Ovary (tissue), 9 donors: ENCODE results near the gene PXN. TPM values are rescaled to one million over a fixed set of nuclear protein-coding genes. Genes with fewer than 3 reads are reported as not detected.

Source experiments
- DNase-seq, 5 donors: peaks; one replicate each; pipeline ENCODE4 v3.0.0-alpha.2; 2019 to 2020
- H3K27ac ChIP-seq, 2 donors: fragments of 200-600 bp; one replicate each; pipeline versions ENCODE4 v1.5.1 to v1.8.0; 2019 to 2022
- H3K27me3 ChIP-seq: fragments of 200-600 bp; one replicate; pipeline ENCODE4 v1.8.0; 2022
- H3K36me3 ChIP-seq: fragments of 200-600 bp; sonication (generic); one replicate; pipeline ENCODE4 v1.5.1; 2019
- H3K4me1 ChIP-seq: one replicate; pipeline ENCODE4 v1.8.1; 2013; ENCODE audit warnings: mild to moderate bottlenecking, moderate library complexity; ENCODE audit not compliant: insufficient read depth
- H3K4me3 ChIP-seq: fragments of 200-600 bp; sonication (generic); one replicate; pipeline ENCODE4 v1.5.1; 2017
- H3K9me3 ChIP-seq, 2 donors: fragments of 200-600 bp in 1 of 2; sonication (generic) in 1 of 2; one replicate each; pipeline versions ENCODE4 v1.5.1 to v1.8.1; 2013 to 2019; ENCODE audit warnings: mild to moderate bottlenecking in 1 of 2, moderate library complexity in 1 of 2
- CTCF ChIP-seq, 3 donors: fragments of 450-650 bp in 2 of 3; fragments of 200-600 bp in 1 of 3; IDR thresholded peaks; one replicate each; pipeline versions ENCODE4 v1.5.1 to v1.8.0; 2016 to 2022; ENCODE audit warnings: antibody characterized with exemption in 3 of 3, mild to moderate bottlenecking in 1 of 3
- EP300 ChIP-seq: sonication (generic); formaldehyde crosslinking; IDR thresholded peaks from one replicate; pipeline ENCODE4 v1.6.1; 2017; ENCODE audit warnings: antibody characterized with exemption
- POLR2A ChIP-seq: fragments of 450-650 bp; IDR thresholded peaks from one replicate; pipeline ENCODE4 v1.6.1; 2017; ENCODE audit warnings: antibody characterized with exemption, mild to moderate bottlenecking, moderate library complexity
- WGBS, 3 donors: extraction: QIAGEN DNeasy Blood & Tissue Kit in 1 of 3; methylation state at CpG; one replicate each; pipeline versions ENCODE4 v1.1.5 to v1.1.7; 2013 to 2017; 5-methylcytosine and 5-hydroxymethylcytosine counted together
- intact Hi-C, 4 donors: fragments of 100-400 bp; cut with DNase I; formaldehyde crosslinking; loops; one replicate each; pipeline versions ENCODE4 v1.11.0 to v1.15.1; 2022 to 2023
- polyA plus RNA-seq, 2 donors: library from polyadenylated mRNA; stranded (reverse); fragments of 200-250 nt in 1 of 2; fragments of 350-450 nt in 1 of 2; fragmentation: Illumina TruSeq in 1 of 2; extraction: RNeasy Lipid Tissue Mini Kit (QIAGEN cat#74804) in 1 of 2; gene quantifications; one replicate each; pipeline ENCODE4 v1.2.3, GENCODE V29; 2013 to 2014
- total RNA-seq, 7 donors: library from RNA; depleted of rRNA in 2 of 7; stranded (reverse); fragments of >200 nt in 2 of 7; fragmentation: NEBNext Ultra II Directional in 3 of 7; extraction: Animal tissue kit (Norgen Biotek cat#: 25700) in 3 of 7; gene quantifications; one replicate each; pipeline versions ENCODE4 v1.1.0 to v1.2.4, GENCODE V29; 2016 to 2023
- donor health status: DM: no; HTN: no; CAD: no; lungs with moderate emphysema.
- donor health status: DM: no; HTN: no; CAD: no.
- donor health status: Bipolar disorder and iron deficiency.
- donor health status: DM: yes; HTN: yes; CAD: no.
- donor health status: DM: no; HTN: no; CAD: no.
- donor health status: DM: yes; HTN: yes; CAD: no.

Gene PXN
- total and polyA plus RNA-seq, 9 donors: 25.0 to 78.0 (median 44.7) TPM

- H3K27ac ChIP-seq: no peak overlapping the region
- TF ChIP-seq EP300: no peak
- TF ChIP-seq CTCF (IDR thresholded peaks at IDR 0.05): no peak
- TF ChIP-seq POLR2A: no peak
- intact Hi-C loops: loop anchor here (1.0 to 2.0 kb wide), 3 partner anchors 37 to 38 kb away; partner anchors contain the start of gene PXN (in 3 of the 4)
- H3K4me1 ChIP-seq: peaks cover 37% of the 10 kb centered on the region
- 41 to 58% (median 55%) methylated on average over 3 of the region's 3 CpGs for WGBS, 3 donors
- H3K36me3 ChIP-seq: no peaks in the 10 kb centered on the region
- no peak overlapping the region for H3K4me3 ChIP-seq
- H3K9me3 ChIP-seq: no peaks in the 10 kb centered on the region
- no peak for DNase-seq
- H3K27me3 ChIP-seq: no peaks in the 10 kb centered on the region
Observed at GRCh38 chr12:120228041-120228290, 37.6 kb downstream of the PXN start.

- DNase-seq: no peak
- H3K27me3 ChIP-seq: no peaks in the 10 kb centered on the region
- no peaks in the 10 kb centered on the region for H3K9me3 ChIP-seq
- H3K4me3 ChIP-seq: no peak overlapping the region
- peaks cover 36% of the 10 kb centered on the region for H3K4me1 ChIP-seq
- TF ChIP-seq CTCF (IDR thresholded peaks at IDR 0.05) (no peak), POLR2A (no peak), EP300 (no peak)
- intact Hi-C loops: loop anchor here (1.0 to 2.0 kb wide), 3 partner anchors 37 to 39 kb away; partner anchors contain the start of gene PXN (in 3 of the 4)
- WGBS, 3 donors: 78 to 82% (median 79%) methylated on average over 8 of the region's 8 CpGs
- H3K36me3 ChIP-seq: no peaks in the 10 kb centered on the region
- no peak overlapping the region for H3K27ac ChIP-seq
Observed at GRCh38 chr12:120227233-120228040, 38.1 kb downstream of the PXN start.

GRCh38 chr12:120225852-120226640 lies 39.5 kb downstream of the PXN start:
- intact Hi-C loops: no loop called here
- no peaks in the 10 kb centered on the region for H3K27me3 ChIP-seq
- H3K4me3 ChIP-seq: no peak overlapping the region
- H3K27ac ChIP-seq: no peak overlapping the region
- H3K9me3 ChIP-seq: no peaks in the 10 kb centered on the region
- H3K36me3 ChIP-seq: no peaks in the 10 kb centered on the region
- TF ChIP-seq POLR2A: no peak
- no peak for TF ChIP-seq CTCF (IDR thresholded peaks at IDR 0.05)
- no peak for TF ChIP-seq EP300
- DNase-seq: no peak
- 74 to 85% (median 82%) methylated on average over 13 of the region's 13 CpGs for WGBS, 3 donors
- peaks cover 25% of the 10 kb centered on the region for H3K4me1 ChIP-seq

GRCh38 chr12:120225200-120225558 lies 40.4 kb downstream of the PXN start:
- H3K36me3 ChIP-seq: no peaks in the 10 kb centered on the region
- intact Hi-C loops: no loop called here
- no peak for DNase-seq
- no peaks in the 10 kb centered on the region for H3K9me3 ChIP-seq
- no peak overlapping the region for H3K27ac ChIP-seq
- no peak overlapping the region for H3K4me3 ChIP-seq
- WGBS, 3 donors: 57 to 70% (median 60%) methylated on average over 9 of the region's 9 CpGs
- TF ChIP-seq EP300: no peak
- no peak for TF ChIP-seq POLR2A
- TF ChIP-seq CTCF (IDR thresholded peaks at IDR 0.05): no peak
- no peaks in the 10 kb centered on the region for H3K27me3 ChIP-seq
- peaks cover 18% of the 10 kb centered on the region for H3K4me1 ChIP-seq
